Prostate gland (tissue), 2 donors: ENCODE data around the gene ACVR1C.

Experiments
- POLR2A ChIP-seq: fragments of 450-650 bp; IDR thresholded peaks from one replicate; pipeline ENCODE4 v1.6.1; 2016; ENCODE audit warnings: antibody characterized with exemption, mild to moderate bottlenecking
- TF ChIP-seq, protein P1 (sequence below), 4 experiments: fragments of 200-600 bp in 2 of 4; fragments of 450-650 bp in 2 of 4; sonication (generic) in 2 of 4; IDR thresholded peaks; 1 replicate in 3 of 4; 2 replicates in 1 of 4; pipeline ENCODE4 v1.5.1; 2016 to 2019; ENCODE audit warnings: antibody characterized with exemption in 4 of 4, mild to moderate bottlenecking in 2 of 4, moderate library complexity in 2 of 4

- TF ChIP-seq, protein P1, sequence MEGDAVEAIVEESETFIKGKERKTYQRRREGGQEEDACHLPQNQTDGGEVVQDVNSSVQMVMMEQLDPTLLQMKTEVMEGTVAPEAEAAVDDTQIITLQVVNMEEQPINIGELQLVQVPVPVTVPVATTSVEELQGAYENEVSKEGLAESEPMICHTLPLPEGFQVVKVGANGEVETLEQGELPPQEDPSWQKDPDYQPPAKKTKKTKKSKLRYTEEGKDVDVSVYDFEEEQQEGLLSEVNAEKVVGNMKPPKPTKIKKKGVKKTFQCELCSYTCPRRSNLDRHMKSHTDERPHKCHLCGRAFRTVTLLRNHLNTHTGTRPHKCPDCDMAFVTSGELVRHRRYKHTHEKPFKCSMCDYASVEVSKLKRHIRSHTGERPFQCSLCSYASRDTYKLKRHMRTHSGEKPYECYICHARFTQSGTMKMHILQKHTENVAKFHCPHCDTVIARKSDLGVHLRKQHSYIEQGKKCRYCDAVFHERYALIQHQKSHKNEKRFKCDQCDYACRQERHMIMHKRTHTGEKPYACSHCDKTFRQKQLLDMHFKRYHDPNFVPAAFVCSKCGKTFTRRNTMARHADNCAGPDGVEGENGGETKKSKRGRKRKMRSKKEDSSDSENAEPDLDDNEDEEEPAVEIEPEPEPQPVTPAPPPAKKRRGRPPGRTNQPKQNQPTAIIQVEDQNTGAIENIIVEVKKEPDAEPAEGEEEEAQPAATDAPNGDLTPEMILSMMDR (IDR thresholded peaks at IDR 0.05) = no peak
- TF ChIP-seq POLR2A = no peak
These were observed 124.0 kb downstream of the ACVR1C start for GRCh38 chr2:157504623-157505022.
